ENCODE results near the gene ZFP1.
"Not testable (repeated sequence)": the region's sequence is repeated elsewhere in the genome, so short reads cannot be mapped to it uniquely, and the experiment has no call there.

The ZFP1 gene

DNA sequence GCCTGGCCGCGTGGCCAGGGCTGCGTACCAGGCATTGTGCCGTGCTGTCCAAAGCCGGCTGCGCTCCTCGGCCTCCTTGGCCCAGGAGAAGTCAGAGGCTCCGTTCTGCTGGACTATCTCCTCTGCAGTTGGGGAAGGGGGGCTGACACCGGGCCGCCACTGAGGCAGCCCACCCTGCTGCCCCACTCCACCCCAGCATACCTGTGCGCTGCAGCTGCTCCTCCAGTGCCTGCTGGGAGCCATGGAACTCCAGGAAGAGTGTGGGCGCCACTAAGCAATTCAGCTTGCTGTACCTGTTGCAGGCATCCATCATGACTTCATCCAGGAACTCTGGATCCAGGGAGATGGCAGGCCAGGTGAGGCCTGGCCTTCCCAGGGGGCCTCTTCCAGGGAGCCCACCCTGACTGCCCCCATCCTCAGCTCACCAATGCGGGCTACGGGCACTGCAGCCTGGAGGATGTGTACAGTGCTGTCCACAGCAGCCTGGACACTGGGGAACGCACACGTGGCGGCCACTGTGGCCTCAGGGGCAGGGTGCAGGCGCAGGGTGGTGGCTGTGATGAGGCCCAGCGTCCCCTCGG is 34.7 kb upstream of the ZFP1 start:
- no peak for DNase-seq

DNA sequence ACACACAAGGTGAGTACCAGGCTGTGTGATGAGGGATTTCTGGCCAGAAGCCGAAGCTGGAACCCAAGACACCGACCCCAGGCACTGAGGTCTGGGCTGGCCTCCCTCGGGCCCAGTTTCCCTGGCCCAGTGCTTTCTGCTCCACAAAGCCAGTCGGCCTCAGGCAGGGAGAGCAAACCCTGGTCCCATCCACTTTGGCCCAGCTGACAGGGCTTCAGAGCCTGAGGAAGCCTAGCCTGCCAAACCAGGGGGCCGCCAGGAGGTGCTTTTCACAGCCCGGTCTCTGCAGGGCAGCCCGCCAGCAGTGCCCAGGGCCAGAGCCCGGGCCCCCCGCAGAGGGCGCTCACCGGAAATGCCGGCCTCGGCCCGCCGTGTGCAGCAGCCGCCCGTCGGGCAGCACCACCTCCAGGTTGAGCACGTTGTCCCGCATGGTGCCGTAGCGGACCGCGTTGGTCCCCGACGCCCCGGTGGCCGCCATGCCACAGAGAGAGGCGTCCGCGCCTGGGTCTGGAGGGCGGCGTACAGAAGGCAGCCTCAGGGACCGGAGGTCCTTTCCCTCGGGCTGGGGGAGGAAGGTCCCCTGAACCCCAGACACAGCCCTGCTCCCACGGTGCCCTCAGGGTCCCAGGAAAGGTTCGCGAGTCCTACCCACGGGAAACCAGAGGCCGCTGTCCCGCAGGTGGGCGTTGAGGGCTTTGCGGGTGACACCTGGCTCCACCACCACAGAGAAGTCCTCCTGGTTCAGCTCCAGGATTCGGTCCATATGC is 34.0 kb upstream of the ZFP1 start:
- peak; percentile 24 for DNase-seq

DNA sequence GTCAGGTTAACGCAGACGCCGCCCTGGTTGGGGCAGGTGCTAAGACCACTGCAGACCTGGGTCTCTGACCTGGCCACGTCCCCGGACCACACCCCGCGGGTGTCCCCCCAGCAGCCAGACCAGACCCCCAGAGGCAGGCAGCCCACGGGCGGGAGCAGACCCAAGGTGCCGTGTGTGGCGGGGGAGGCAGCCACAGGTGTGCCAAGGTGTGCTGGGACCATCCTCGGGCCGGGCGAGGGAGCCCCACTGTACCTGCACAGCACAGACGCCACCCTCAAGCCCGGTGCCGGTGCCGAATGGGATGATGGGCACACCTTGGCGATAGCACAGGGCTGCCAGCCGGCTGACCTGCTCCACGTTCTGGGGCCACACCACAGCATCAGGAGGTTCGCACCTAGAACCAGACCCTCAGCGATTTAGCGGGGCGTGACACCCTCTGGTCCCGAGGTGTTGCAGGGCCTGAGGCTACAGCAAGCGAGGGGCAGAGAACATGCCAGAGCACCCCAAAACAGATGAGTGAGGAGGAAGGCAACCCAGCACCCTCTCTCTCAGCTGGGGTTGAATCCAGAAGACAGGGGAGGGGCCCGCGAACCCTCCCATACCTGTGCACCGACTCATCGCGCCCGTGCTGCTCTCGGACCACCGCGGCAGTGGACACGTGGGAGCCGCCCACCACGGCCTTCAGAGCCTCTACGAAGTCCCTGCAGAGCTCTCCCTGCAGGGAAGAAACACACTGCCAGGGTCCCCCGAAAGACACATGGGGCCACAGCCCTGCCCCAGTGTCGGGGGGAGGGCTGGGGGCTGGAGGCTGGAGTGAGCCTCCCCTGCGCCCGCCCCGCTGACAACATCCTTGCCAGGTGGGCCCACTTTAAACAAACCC is 33.1 kb upstream of the ZFP1 start:
- DNase-seq, result no peak

DNA sequence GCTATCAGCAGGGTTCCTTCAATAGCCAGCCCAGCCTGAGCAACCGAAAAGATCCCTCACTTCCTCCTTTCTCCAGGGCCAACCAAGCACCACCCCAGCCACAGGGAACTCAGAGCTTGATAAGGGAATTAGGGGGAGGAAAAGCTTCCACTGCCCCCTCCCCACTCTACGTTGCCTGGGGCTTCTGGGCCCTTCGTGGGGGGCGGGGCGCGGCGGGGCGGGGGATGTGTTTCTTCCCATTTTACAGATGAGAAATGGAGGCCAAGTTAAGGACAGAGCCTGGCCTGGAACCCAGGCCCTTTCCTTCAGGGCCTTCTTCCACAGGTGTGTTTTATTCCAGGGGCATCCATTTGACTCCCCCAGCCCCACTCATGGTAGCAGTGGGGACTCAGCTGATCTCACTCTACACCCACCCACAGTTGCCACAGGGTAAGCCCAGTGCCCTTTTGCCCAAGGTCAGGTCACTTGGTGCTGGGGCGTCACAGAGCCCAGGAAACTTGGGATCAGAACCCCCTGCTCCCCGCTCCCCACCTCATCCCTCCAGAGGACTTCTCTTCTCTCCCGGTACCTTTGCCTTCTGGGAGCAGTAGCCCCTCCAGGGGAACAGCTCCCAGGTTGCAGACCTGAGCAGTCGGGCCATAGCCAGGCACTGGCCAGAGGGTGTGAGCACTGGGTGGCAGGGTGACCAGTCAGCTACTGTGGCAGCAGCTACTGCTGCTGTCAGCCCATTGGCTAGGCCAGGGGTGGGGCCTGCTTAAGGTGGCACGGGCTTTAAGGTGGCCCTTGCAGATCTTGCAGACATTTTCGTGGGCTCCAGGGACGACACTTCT is 32.0 kb upstream of the ZFP1 start, which contains the start of gene LDHD:
LDHD (minus strand) TSS at position 700 of the 830 bp plus-strand sequence; CDS start at position 640, 60 bp downstream.
- DNase-seq, result no peak

DNA sequence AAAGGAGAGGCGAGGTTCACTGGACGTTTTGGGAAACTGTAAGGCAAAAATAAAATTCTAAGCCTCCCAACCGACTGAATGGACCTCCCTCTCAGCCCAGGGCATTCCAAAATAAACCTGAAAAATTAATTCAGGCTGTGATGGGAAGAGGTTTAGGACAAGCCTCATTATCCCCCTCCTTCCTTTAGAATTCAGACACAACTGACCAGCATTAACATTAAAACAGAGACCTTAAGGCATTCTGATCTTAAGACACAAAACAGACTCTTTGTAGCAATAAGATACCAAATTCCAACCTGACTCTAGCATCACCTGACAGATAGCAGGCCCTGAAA is 31.4 kb upstream of the ZFP1 start:
- DNase-seq, result no peak

DNA sequence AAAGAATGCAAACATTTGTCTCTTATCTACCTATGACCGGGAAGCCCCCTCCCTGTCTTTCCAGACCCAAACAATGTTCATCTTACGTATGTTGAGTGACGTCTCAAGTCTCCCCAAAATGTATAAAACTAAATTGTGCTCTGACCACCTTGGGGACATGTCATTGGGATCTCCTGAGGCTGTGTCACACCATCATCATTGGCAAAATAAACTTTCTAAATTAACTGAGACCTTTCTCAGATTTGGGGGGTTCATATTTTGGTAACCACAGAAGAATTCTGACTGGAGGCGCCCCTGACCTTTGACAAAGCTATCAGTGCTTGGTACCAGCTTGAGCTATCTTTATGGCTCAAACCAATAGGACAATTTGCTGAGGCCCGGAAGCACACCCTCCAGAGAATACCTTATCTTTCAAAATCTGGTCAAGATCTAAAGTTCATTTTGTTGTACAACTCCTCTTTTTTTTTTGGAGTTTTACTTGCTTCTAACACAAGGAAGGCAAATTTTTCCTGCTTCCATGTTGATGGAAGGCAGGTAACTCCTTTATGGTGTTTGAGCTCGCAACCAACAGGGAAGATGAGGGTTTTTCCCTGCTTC is 29.3 kb upstream of the ZFP1 start:
- DNase-seq, result no peak

DNA sequence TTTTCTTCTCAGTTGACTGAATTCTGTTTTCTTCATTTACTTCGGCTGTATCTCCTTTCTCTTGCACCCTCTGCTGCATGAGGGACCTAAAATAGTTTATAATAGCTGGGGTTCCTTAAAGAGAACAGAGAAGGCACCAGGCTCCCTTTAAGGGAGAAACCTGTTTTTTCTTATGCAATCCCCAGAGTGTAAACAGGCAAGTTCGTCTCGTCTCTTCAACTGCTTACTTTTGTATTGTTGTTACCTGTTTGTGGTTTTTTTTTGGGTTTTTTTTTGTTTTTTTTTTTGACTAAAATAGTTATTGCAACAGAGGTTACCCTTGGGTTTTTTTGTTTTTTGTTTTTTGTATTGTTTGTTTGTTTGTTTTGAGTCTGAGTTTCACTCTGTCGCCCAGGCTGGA is 28.1 kb upstream of the ZFP1 start:
- no peak for DNase-seq

DNA sequence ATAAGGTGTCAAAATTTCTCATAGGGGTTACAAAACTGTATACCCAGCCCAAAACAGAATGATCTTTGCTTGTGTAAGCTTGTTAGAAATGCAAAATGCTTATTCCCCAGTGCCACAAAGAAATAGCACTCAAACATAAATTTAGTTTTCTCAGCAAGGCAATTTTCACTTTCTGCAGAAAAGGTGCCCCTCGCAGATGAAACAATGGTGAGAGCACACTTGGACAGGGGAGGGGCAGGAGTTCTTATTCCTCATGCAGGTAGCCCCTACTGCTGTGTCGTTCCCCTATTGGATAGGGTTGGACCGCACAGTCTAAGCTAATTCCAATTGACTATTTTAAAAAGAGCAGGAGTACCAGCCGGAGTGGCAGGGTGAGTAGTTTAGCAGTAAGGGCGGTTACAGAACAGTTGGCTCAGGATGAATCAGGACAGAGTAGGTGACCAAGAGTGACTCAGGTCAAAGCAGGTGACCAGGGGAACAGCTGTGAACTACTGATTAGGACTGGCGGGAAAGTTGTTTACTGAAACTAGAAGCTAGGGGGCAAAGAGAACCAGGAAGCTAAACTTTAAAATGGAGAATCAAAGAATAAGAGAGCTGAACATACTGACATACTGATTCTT is 26.3 kb upstream of the ZFP1 start:
- DNase-seq, result no peak

DNA sequence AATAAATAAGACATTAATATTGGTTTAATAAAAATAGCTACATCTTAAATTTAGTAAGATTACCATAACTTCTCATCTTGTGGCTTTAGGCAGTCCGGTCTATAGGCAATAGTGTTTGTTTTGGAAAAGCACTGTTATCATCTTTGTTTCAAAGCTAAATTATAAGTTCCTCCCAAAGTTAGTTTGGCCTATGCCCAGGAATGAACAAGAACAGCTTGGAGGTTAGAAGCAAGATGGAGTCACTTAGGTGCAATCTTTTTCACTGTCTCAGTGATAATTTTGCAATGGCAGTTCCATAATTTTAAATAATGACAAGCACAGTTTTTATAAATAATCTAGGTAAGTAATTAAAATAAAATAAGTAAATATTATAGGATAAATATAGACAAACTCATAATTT is 25.7 kb upstream of the ZFP1 start:
- DNase-seq, result no peak

DNA sequence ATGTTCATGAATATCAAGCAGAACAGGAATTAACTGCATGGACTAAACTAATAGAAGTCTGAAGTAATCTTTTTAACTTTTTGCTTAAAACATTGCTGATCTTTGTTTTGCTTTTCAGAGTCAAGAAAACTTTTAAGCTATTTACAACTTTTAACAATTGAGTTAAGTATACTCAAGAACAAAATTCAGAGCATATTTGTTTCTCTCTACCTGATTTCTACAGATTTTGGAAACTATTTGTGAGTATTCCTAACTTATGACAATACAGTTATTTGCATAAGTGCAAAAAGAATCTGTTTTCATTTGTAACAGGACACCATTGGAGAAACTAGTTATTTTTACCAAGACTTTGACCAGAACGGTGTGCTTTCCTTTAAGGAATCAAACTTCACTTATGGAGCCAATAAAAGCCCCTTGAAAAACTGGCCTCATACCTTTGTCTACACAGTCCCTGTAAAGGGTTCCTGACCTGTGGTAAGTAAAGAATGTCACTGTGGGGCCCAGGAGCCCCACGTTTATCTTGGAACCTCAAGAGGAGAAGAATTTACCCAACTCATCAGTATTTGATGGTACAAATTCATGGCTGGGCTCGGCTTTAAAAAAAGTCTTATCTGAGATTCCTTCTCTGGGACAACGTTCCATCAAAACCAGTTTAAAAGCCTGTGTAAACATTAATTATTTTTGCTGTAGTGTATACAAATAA is 20.5 kb upstream of the ZFP1 start:
- no peak for DNase-seq

DNA sequence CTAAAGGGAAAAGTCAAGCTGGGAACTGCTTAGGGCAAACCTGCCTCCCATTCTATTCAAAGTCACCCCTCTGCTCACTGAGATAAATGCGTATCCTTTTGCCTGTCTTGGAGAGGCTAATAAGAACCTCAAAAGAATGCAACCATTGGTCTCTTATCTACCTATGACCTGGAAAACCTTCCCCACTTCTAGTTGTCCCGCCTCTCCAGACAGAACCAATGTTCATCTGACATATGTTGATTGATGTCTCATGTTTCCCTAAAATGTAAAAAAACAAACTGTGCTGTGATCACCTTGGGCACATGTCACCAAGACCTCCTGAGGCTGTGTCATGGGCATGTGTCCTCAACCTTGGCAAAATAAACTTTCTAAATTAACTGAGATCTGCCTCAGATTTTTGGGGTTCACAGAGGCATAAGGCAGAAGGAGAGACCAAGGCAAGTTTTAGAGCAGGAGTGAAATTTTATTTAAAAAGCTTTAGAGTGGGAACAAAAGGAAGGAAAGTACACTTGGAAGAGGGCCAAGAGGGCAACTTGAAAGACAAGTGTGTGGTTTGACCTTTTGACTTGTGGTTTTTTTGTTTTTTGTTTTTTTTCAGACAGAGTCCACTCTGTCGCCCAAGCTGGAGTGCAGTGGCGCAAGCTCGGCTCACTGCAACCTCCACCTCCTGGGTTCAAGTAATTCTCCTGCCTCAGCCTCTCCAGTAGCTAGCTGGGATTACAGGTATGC is 18.7 kb upstream of the ZFP1 start:
- DNase-seq, result not testable (repeated sequence)

DNA sequence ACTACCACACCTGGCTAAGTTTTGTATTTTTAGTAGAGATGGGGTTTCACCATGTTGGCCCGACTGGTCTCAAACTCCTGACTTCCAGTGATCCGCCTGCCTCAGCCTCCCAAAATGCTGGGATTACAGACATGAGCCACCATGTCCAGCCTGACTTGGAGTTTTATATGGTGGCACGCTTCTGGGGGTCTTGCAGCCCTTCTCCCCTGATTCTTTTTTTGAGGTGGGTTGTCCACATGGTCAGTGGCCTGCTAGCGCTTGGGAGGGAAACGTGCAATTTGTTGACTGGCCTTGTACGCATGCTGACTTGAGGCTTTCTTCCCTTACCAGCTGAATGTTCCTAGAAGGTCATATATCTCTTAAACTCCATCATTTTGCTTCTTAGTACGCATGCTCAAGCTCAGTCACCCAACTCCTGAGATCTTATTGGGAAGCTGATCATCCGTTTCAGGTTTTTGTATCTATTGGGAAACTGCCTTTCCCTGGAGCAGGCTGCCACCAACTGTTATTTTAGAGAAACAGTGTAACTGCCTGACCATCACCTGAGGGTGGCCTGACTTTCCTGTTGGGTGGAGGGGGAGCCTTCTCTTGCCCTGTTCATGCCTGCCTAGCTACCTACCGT is 18.1 kb upstream of the ZFP1 start:
- DNase-seq, result no peak

DNA sequence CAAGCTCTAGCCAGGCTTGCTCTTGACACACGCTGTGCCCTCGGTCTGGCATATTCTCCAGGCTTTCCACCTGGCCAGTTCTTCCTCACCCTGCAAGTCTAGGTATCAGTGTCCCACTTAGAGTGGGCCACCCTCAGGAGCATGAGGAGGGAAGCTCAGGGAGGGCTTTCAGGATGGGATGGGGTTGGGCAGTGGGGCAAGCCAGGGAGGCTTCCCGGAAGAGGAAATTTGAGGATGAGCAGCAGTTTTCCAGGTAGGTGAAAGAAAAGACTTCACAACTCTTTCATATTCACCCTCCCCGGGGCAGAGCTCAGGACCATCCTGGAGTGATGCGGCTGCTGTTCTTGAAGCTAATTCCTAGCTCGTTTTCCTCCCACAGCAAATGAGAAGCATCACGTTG is 17.2 kb upstream of the ZFP1 start:
- DNase-seq, result no peak

DNA sequence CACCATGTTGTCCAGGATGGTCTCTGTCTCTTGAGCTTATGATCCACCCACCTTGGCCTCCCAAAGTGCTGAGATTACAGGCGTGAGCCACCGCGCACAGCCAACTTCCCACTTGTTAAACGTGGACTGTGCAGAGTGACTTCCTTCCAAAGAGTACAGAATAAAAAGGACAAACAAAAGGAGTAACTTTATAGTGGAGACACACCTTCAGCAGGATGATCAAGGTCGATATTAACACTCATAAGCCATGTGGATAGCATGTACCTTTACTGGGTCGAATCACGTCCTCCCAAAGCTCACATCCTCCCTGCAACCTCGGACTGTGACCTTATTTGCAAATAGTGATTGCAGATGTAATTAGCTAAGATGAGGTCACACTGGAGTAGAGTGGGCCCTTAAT is 10.1 kb upstream of the ZFP1 start:
- no peak for DNase-seq

DNA sequence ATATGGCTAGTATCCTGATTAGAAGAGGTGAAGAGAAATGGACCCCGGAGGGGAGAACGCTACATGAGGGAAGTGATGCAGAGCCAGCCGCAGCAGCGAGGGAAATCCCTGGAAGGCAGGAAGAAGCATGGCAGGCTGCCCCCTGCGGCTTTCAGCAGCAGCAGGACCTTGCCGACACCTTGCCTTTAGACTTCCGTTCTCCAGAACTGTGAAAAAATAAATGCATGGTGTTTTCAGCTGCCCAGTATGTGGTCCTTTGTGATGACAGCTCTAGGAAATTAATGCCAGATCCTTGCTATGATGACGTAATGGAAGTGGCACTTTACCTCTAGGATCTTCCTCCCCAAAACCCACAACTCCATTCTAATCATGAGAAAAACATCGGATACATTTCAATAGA is 9.7 kb upstream of the ZFP1 start:
- no peak for DNase-seq

DNA sequence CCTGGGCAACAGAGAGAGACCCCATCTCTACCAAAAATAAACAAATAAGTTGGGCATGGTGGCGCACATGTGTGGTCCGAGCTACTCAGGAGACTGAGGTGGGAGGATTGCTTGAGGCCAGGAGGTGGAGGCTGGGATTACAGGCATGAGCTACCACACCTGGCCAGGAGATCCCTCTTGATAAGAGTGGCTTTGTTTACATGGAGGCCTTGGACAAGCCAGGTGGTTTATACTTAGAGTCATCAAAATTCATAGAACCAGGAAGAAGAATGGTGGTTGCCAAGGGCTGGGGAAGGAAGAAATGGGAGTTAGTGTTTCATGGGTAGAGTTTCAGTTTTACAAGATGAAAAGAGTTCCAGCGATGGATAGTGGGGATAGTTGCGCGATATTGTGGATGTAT is 8.8 kb upstream of the ZFP1 start:
- no peak for DNase-seq

DNA sequence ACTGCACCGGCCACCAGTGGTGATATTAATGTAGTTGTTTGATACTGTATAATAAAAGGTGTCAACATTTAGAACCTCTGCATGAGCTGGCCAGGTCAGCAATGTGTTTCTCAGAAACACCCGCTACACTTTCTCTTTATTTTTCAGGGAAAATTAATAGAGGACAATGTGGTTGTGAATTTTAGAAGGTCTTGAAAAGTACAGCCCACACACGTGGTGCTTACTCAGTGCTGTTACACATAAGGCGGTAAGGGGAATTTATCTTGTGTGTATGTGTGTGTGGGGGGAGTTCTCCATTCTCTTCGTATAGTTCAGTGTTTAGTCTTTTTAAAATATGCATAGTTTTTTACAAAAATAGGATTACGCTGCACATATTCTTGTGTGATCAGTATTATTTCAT is 4.4 kb upstream of the ZFP1 start:
- no peak for DNase-seq

DNA sequence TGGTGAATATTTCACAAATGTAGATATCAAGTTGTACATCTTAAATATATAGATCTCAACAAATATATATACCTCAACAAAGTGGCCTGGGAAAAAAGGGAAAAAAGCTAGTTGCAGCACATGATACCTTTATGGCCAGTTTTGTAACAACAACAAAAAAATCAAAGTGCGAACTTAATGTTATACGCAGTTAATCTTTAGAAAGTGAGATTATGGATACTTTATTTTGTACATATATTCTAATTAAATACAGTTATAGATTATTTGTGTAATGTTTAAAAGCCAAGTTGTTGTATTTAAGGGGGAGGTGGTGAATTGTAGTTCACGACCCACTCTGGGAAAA is 385 bp upstream of the ZFP1 start:
- DNase-seq, result no peak

DNA sequence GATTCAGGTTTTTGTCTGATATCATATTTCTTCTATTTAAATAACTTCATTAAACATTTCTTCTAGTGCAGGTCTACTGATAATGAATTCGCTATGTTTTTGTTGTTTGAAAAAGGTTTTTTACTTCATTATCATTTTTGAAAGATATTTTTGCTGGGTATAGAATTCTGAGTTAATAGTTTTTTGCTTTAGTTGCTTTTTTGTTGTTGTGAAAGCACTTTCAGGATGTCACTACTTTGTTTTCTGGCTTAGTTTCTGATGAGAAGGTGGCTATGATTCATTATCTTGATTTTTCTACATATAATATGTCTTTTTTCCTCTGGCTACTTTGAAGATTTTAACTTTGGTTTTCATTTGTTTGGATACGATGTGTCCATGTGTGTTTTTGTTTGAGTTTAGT is 3.5 kb downstream of the ZFP1 start:
- no peak for DNase-seq

DNA sequence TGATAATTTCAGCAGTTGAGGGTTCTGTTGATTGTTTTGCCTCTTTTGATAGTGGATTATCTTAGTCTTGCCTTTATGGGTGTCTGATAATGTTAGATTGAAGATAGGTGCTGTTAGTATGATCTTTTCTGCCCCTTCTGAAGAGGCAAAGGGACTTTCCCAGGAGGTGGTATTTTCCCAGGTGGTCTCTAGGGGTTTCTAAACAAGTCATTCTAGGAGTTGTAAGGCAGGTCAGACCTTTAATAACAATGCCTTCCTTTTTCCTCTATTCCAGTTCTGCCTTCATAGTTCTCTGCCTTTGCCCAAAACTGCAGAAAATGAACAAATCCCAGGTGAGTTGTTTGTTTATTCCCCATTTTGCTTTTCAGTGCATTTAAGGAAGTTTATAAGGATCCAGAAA is 4.3 kb downstream of the ZFP1 start:
- DNase-seq, result no peak

DNA sequence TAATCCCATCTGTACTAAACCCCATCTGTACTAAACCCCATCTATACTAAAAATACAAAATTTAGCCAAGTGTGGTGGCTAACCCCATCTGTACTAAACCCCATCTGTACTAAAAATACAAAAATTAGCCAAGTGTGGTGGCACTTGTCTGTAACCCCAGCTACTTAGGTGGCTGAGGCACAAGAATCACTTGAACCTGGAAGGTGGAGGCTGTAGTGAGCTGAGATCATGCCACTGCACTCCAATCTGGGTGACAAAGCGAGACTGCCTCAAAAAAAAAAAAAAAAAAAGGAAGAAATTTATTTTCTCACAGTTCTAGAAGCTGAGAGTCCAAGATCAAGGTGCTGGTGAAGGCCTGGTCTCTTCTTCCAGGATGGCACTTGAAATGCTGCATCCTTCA is 12.1 kb downstream of the ZFP1 start:
- no peak for DNase-seq
